Mesodermal cell (in vitro differentiated cells): ENCODE measurements around the gene MID1.
A peak's percentile ranks its signal among the peaks of the same experiment; 100 is the strongest.

Experiments used
- H3K27ac ChIP-seq: 2 replicates; pipeline ENCODE4 v1.7.0; 2013; ENCODE audit warnings: mild to moderate bottlenecking, low read depth, low read length, moderate library complexity; ENCODE audit not compliant: severe bottlenecking
- H3K36me3 ChIP-seq: 2 replicates; pipeline ENCODE4 v1.7.1; 2013; ENCODE audit warnings: mild to moderate bottlenecking, low read length, moderate library complexity; ENCODE audit not compliant: control insufficient read depth, insufficient read depth
- H3K4me1 ChIP-seq: one replicate; pipeline ENCODE4 v1.7.1; 2013; ENCODE audit warnings: mild to moderate bottlenecking, low read length; ENCODE audit not compliant: insufficient read depth, control insufficient read depth, poor library complexity, severe bottlenecking
- H3K4me3 ChIP-seq: 2 replicates; pipeline ENCODE4 v1.7.0; 2013; ENCODE audit warnings: low read length, control low read depth, mild to moderate bottlenecking; ENCODE audit not compliant: insufficient read depth, poor library complexity, severe bottlenecking; ENCODE audit errors: extremely low read depth
- H3K9me3 ChIP-seq: 2 replicates; pipeline ENCODE4 v1.7.1; 2013; ENCODE audit warnings: mild to moderate bottlenecking, low read length, moderate library complexity; ENCODE audit not compliant: control insufficient read depth
- WGBS, 2 experiments: methylation state at CpG; one replicate each; pipeline ENCODE4 v1.1.5; 2013; ENCODE audit warnings: missing lambda C conversion rate in 2 of 2; ENCODE audit not compliant: insufficient coverage in 2 of 2; 5-methylcytosine and 5-hydroxymethylcytosine counted together

Gene MID1

GRCh38 chrX:10636851-10637250 lies 16.5 kb upstream of the MID1 start:
- Histone ChIP-seq H3K4me1 (peaks cover 5% of the 10 kb centered on the region), H3K4me3 (no peak overlapping the region), H3K27ac (no peak overlapping the region), H3K36me3 (no peaks in the 10 kb centered on the region), H3K9me3 (no peaks in the 10 kb centered on the region)
- WGBS, 2 experiments, result no CpG with 5 or more reads among the region's 1 CpG

- H3K4me3 ChIP-seq, result no peak overlapping the region
- WGBS, 2 experiments, result 0% methylated on average over 2 of the region's 3 CpGs; no CpG with 5 or more reads in 1 of the 2 experiments
- no peaks in the 10 kb centered on the region for H3K36me3 ChIP-seq
- peaks cover 5% of the 10 kb centered on the region for H3K4me1 ChIP-seq
- peak overlapping the region; percentile 13 for H3K27ac ChIP-seq
- no peaks in the 10 kb centered on the region for H3K9me3 ChIP-seq
These were observed 16.0 kb upstream of the MID1 start for GRCh38 chrX:10636337-10636736.

- WGBS, 2 experiments, result 43% methylated on average over 4 of the region's 15 CpGs; no CpG with 5 or more reads in 1 of the 2 experiments
- peak overlapping the region; percentile 91 for H3K27ac ChIP-seq
- H3K4me1 ChIP-seq, result peaks cover 8% of the 10 kb centered on the region
- H3K36me3 ChIP-seq, result no peaks in the 10 kb centered on the region
- H3K9me3 ChIP-seq, result no peaks in the 10 kb centered on the region
- no peak overlapping the region for H3K4me3 ChIP-seq
These were observed 14.2 kb upstream of the MID1 start for GRCh38 chrX:10634392-10635161.

- H3K4me1 ChIP-seq, result peaks cover 12% of the 10 kb centered on the region
- H3K36me3 ChIP-seq, result no peaks in the 10 kb centered on the region
- no CpG with 5 or more reads among the region's 2 CpGs for WGBS, 2 experiments
- no peaks in the 10 kb centered on the region for H3K9me3 ChIP-seq
- peak overlapping the region; percentile 91 for H3K27ac ChIP-seq
- no peak overlapping the region for H3K4me3 ChIP-seq
These were observed 13.3 kb upstream of the MID1 start for GRCh38 chrX:10633722-10634121.

GRCh38 chrX:10631416-10632145 lies 11.2 kb upstream of the MID1 start:
- H3K27ac ChIP-seq, result no peak overlapping the region
- no peaks in the 10 kb centered on the region for H3K36me3 ChIP-seq
- 90% methylated on average over 2 of the region's 7 CpGs; no CpG with 5 or more reads in 1 of the 2 experiments for WGBS, 2 experiments

GRCh38 chrX:10630320-10630719 lies 9.9 kb upstream of the MID1 start:
- H3K36me3 ChIP-seq, result no peaks in the 10 kb centered on the region
- H3K27ac ChIP-seq, result no peak overlapping the region
- no peak overlapping the region for H3K4me3 ChIP-seq
- no peaks in the 10 kb centered on the region for H3K9me3 ChIP-seq
- peaks cover 12% of the 10 kb centered on the region for H3K4me1 ChIP-seq
- 73% methylated on average over 2 of the region's 4 CpGs; no CpG with 5 or more reads in 1 of the 2 experiments for WGBS, 2 experiments

More at GRCh38 chrX:10631416-10632145, 11.2 kb upstream of the MID1 start:
- Histone ChIP-seq H3K4me1 (peaks cover 12% of the 10 kb centered on the region), H3K4me3 (no peak overlapping the region), H3K9me3 (no peaks in the 10 kb centered on the region)

- WGBS, 2 experiments, result no CpG with 5 or more reads among the region's 3 CpGs
- Histone ChIP-seq H3K9me3 (no peaks in the 10 kb centered on the region), H3K27ac (no peak overlapping the region), H3K4me3 (no peak overlapping the region), H3K4me1 (peaks cover 10% of the 10 kb centered on the region), H3K36me3 (no peaks in the 10 kb centered on the region)
These were observed 9.5 kb upstream of the MID1 start for GRCh38 chrX:10629905-10630304.

GRCh38 chrX:10628906-10629305 lies 8.5 kb upstream of the MID1 start:
- no peaks in the 10 kb centered on the region for H3K9me3 ChIP-seq
- WGBS, 2 experiments, result no CpG with 5 or more reads among the region's 3 CpGs
- H3K4me1 ChIP-seq, result peaks cover 7% of the 10 kb centered on the region
- H3K36me3 ChIP-seq, result no peaks in the 10 kb centered on the region
- H3K27ac ChIP-seq, result no peak overlapping the region
- H3K4me3 ChIP-seq, result no peak overlapping the region

- Histone ChIP-seq H3K4me1 (no peaks in the 10 kb centered on the region), H3K36me3 (no peaks in the 10 kb centered on the region), H3K4me3 (no peak overlapping the region), H3K27ac (no peak overlapping the region), H3K9me3 (no peaks in the 10 kb centered on the region)
- no CpG with 5 or more reads among the region's 3 CpGs for WGBS, 2 experiments
These were observed 1.8 kb upstream of the MID1 start for GRCh38 chrX:10622197-10622596.

- WGBS, 2 experiments, result 0% methylated on average over 3 of the region's 11 CpGs; no CpG with 5 or more reads in 1 of the 2 experiments
- Histone ChIP-seq H3K4me1 (peaks cover 14% of the 10 kb centered on the region), H3K36me3 (no peaks in the 10 kb centered on the region), H3K9me3 (no peaks in the 10 kb centered on the region), H3K4me3 (peak overlapping the region; percentile 52), H3K27ac (peak overlapping the region; percentile 90)
These were observed 849 bp downstream of the MID1 start for GRCh38 chrX:10619425-10620046.
